Effector memory CD4-positive, alpha-beta T cell (primary cell): ENCODE measurements around the gene FFAR1.
"Not testable (repeated sequence)": the region's sequence is repeated elsewhere in the genome, so short reads cannot be mapped to it uniquely, and the experiment has no call there.

Source experiments
- DNase-seq, 3 donors: peaks; one replicate each; pipeline ENCODE4 v3.0.0-alpha.2; 2020
- H3K27ac ChIP-seq: 2 replicates; pipeline ENCODE4 v1.7.0; 2013; ENCODE audit warnings: mild to moderate bottlenecking, low read length, moderate library complexity; ENCODE audit not compliant: insufficient read depth, poor library complexity, severe bottlenecking
- H3K27me3 ChIP-seq: replicated peaks from 2 replicates; pipeline ENCODE4 v1.7.0; 2013; ENCODE audit warnings: mild to moderate bottlenecking, low read length; ENCODE audit not compliant: insufficient read depth, control insufficient read depth, poor library complexity, severe bottlenecking
- H3K36me3 ChIP-seq: 2 replicates; pipeline ENCODE4 v1.7.0; 2013; ENCODE audit warnings: mild to moderate bottlenecking, low read length, moderate library complexity; ENCODE audit not compliant: control insufficient read depth, insufficient read depth
- H3K4me1 ChIP-seq: 2 replicates; pipeline ENCODE4 v1.7.0; 2013; ENCODE audit warnings: low read length, mild to moderate bottlenecking; ENCODE audit not compliant: control insufficient read depth, insufficient read depth, poor library complexity, severe bottlenecking
- H3K4me3 ChIP-seq: 2 replicates; pipeline ENCODE4 v1.7.0; 2013; ENCODE audit warnings: low read length, low read depth, mild to moderate bottlenecking; ENCODE audit not compliant: insufficient read depth, poor library complexity, severe bottlenecking
- H3K9me3 ChIP-seq: 2 replicates; pipeline ENCODE4 v1.7.0; 2013; ENCODE audit warnings: mild to moderate bottlenecking, low read length, moderate library complexity; ENCODE audit not compliant: control insufficient read depth

The FFAR1 gene

GRCh38 chr19:35373492-35373891 lies 25.8 kb downstream of the FFAR1 start:
- H3K36me3 ChIP-seq = no peaks in the 10 kb centered on the region
- no peaks in the 10 kb centered on the region for H3K4me1 ChIP-seq
- no peak overlapping the region for H3K27ac ChIP-seq
- no peaks in the 10 kb centered on the region for H3K9me3 ChIP-seq
- no peak overlapping the region for H3K4me3 ChIP-seq
- DNase-seq = no peak
- no peaks in the 10 kb centered on the region for H3K27me3 ChIP-seq

GRCh38 chr19:35374031-35374430 lies 26.3 kb downstream of the FFAR1 start:
- not testable (repeated sequence) for DNase-seq, H3K4me3 ChIP-seq, H3K27ac ChIP-seq

GRCh38 chr19:35375505-35376307 lies 28.0 kb downstream of the FFAR1 start:
- no peak overlapping the region for H3K27ac ChIP-seq
- H3K9me3 ChIP-seq = no peaks in the 10 kb centered on the region
- no peaks in the 10 kb centered on the region for H3K36me3 ChIP-seq
- H3K4me3 ChIP-seq = no peak overlapping the region
- no peaks in the 10 kb centered on the region for H3K4me1 ChIP-seq
- DNase-seq = no peak
- no peaks in the 10 kb centered on the region for H3K27me3 ChIP-seq

More at GRCh38 chr19:35374031-35374430, 26.3 kb downstream of the FFAR1 start:
- H3K9me3 ChIP-seq, H3K27me3 ChIP-seq, H3K4me1 ChIP-seq, H3K36me3 ChIP-seq: not testable (repeated sequence)

- Histone ChIP-seq H3K27me3 (no peaks in the 10 kb centered on the region), H3K4me3 (no peak overlapping the region), H3K36me3 (no peaks in the 10 kb centered on the region), H3K4me1 (no peaks in the 10 kb centered on the region), H3K27ac (no peak overlapping the region), H3K9me3 (no peaks in the 10 kb centered on the region)
- DNase-seq = no peak
Observed at GRCh38 chr19:35377656-35378055, 30.0 kb downstream of the FFAR1 start.

GRCh38 chr19:35378356-35378755 lies 30.7 kb downstream of the FFAR1 start:
- Histone ChIP-seq H3K27me3 (no peaks in the 10 kb centered on the region), H3K4me1 (no peaks in the 10 kb centered on the region), H3K36me3 (no peaks in the 10 kb centered on the region), H3K4me3 (no peak overlapping the region), H3K27ac (no peak overlapping the region), H3K9me3 (no peaks in the 10 kb centered on the region)
- DNase-seq = no peak

GRCh38 chr19:35379545-35379944 lies 31.8 kb downstream of the FFAR1 start:
- not testable (repeated sequence) for H3K27me3 ChIP-seq, H3K27ac ChIP-seq, H3K36me3 ChIP-seq, H3K9me3 ChIP-seq, H3K4me1 ChIP-seq, H3K4me3 ChIP-seq, DNase-seq

- Histone ChIP-seq H3K4me1 (no peaks in the 10 kb centered on the region), H3K36me3 (no peaks in the 10 kb centered on the region), H3K27me3 (no peaks in the 10 kb centered on the region), H3K27ac (no peak overlapping the region), H3K9me3 (no peaks in the 10 kb centered on the region), H3K4me3 (no peak overlapping the region)
- no peak for DNase-seq
Observed at GRCh38 chr19:35379992-35380391, 32.3 kb downstream of the FFAR1 start.

GRCh38 chr19:35380450-35381124 lies 32.9 kb downstream of the FFAR1 start:
- Histone ChIP-seq H3K9me3 (no peaks in the 10 kb centered on the region), H3K27me3 (no peaks in the 10 kb centered on the region), H3K4me1 (no peaks in the 10 kb centered on the region), H3K36me3 (no peaks in the 10 kb centered on the region), H3K27ac (no peak overlapping the region), H3K4me3 (no peak overlapping the region)
- no peak for DNase-seq

- no peak overlapping the region for H3K27ac ChIP-seq
- no peaks in the 10 kb centered on the region for H3K36me3 ChIP-seq
- H3K27me3 ChIP-seq = no peaks in the 10 kb centered on the region
- H3K9me3 ChIP-seq = no peaks in the 10 kb centered on the region
- no peak overlapping the region for H3K4me3 ChIP-seq
- H3K4me1 ChIP-seq = no peaks in the 10 kb centered on the region
- DNase-seq = no peak
Observed at GRCh38 chr19:35381318-35381717, 33.6 kb downstream of the FFAR1 start.

GRCh38 chr19:35381926-35382325 lies 34.2 kb downstream of the FFAR1 start:
- no peak overlapping the region for H3K27ac ChIP-seq
- no peaks in the 10 kb centered on the region for H3K36me3 ChIP-seq
- H3K27me3 ChIP-seq = no peaks in the 10 kb centered on the region
- H3K4me1 ChIP-seq = no peaks in the 10 kb centered on the region
- DNase-seq = no peak
- H3K4me3 ChIP-seq = no peak overlapping the region
- no peaks in the 10 kb centered on the region for H3K9me3 ChIP-seq
